Activated naive CD4-positive, alpha-beta T cell treated with anti-CD3 and anti-CD28 coated beads, Interleukin-2, amount 50 U/mL, for 24 hours (primary cell): ENCODE results near the gene MRNIP.

Source experiments
- H3K27ac Mint-ChIP-seq: one replicate; pipeline ENCODE4 v1.8.0; 2021; ENCODE audit warnings: mild to moderate bottlenecking, mixed read lengths
- H3K27me3 Mint-ChIP-seq: one replicate; pipeline ENCODE4 v1.8.0; 2021; ENCODE audit warnings: mixed read lengths
- H3K36me3 Mint-ChIP-seq: one replicate; pipeline ENCODE4 v1.8.0; 2021; ENCODE audit warnings: mixed read lengths
- H3K4me1 Mint-ChIP-seq: one replicate; pipeline ENCODE4 v1.8.0; 2021; ENCODE audit warnings: mixed read lengths
- H3K4me3 Mint-ChIP-seq: one replicate; pipeline ENCODE4 v1.8.0; 2021; ENCODE audit warnings: mild to moderate bottlenecking, mixed read lengths
- H3K9me3 Mint-ChIP-seq: one replicate; pipeline ENCODE4 v1.8.0; 2021; ENCODE audit warnings: mixed read lengths

The MRNIP gene, protein sequence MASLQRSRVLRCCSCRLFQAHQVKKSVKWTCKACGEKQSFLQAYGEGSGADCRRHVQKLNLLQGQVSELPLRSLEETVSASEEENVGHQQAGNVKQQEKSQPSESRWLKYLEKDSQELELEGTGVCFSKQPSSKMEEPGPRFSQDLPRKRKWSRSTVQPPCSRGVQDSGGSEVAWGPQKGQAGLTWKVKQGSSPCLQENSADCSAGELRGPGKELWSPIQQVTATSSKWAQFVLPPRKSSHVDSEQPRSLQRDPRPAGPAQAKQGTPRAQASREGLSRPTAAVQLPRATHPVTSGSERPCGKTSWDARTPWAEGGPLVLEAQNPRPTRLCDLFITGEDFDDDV

DNA sequence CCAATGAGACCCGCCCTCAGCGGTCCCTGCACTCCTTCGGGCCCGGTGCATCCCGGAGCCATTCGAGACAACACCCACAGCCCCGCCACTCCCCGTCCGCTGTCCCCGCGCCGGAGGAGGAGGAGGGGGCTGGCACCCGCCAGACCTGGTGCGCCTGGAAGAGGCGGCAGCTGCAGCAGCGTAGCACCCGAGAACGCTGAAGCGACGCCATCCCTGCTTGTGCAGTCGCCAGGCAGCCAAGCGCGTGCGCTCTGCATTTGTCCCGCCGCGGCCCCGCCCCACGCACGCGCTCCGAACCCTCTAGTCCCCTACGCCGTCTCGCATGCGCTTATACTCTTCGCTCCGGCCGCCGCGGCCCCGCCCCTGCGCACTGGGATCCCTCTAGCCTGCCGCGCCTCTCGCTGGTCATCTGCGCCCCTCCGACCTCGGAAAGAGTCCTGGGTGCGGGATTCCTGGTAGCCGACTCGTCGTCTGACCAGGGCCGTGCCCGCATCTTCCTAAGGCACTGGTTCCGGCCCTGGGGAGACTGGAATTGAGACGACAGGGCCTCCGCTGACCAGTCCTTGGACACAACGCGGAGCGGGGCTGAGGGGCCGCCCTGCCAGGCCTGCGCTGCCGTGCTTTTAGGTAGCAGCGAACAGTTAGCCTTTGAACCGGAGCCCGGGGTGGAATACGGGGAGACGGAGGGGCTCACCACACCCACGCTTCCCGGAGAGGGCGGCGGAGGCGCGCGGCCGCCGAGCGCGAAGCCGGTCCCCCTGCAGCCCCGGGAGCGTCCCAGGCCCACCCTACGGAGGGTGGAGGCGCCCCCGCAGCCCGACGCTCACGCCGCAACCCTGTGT, at the start of gene MRNIP:
Gene MRNIP, minus strand, starts transcription at position 232 of the 842 bp plus-strand sequence. Its CDS starts 21 bp downstream, at position 211.
- H3K9me3 Mint-ChIP-seq: no peaks in the 10 kb centered on the region
- peaks cover 4% of the 10 kb centered on the region for H3K36me3 Mint-ChIP-seq
- peaks cover 18% of the 10 kb centered on the region for H3K4me1 Mint-ChIP-seq
- H3K27ac Mint-ChIP-seq: peak within 1 kb of the TSS; percentile 92
- no peaks in the 10 kb centered on the region for H3K27me3 Mint-ChIP-seq
- H3K4me3 Mint-ChIP-seq: peak within 1 kb of the TSS; percentile 97

DNA sequence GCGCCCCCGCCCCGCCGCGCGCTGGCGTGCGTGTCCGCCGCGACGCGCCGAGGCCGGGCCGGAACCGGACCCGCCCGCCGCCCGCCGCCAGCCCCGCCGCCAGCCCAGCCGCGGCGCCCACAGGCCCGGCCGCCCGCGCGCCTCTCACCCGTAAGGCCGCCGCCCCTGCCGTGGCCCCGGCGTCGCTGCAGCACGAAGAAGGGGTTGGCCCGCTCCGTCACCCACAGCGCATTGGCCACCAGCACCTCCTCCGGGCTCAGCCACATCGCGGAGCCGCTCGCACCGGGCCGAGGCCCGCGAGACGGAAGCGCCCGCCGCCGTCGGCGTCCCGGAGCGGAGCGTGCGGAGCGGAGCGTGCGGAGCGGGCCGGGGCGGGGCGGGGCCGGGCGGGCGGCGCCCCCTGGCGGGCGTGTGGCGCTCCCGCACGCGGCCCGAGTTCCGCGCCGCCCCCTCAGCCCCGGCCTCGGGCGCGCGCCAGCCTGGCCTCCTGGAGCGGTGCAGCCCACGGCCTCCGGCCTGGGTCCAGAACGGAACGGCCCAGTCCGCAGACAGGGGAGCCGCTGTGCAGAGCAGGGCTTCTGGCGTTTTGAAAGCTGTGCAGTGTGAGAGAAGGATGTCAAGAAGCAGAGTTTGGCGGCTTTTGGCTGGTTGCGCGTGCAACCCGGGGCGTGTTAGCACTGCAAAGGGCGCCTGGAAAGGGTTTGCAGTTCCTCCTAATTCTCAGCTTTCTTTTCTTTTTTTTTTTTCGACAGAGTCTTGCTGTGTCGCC, 49.1 kb upstream of the MRNIP start, which contains the start of gene TBC1D9B:
Gene TBC1D9B, minus strand, starts transcription at position 342 of the 769 bp plus-strand sequence. Its CDS starts 76 bp downstream, at position 266.
- Mint-ChIP-seq H3K4me1 (peaks cover 24% of the 10 kb centered on the region), H3K36me3 (peaks cover 7% of the 10 kb centered on the region), H3K27ac (peak within 1 kb of the TSS; percentile 30), H3K27me3 (no peaks in the 10 kb centered on the region), H3K4me3 (peak within 1 kb of the TSS; percentile 89), H3K9me3 (no peaks in the 10 kb centered on the region)

DNA sequence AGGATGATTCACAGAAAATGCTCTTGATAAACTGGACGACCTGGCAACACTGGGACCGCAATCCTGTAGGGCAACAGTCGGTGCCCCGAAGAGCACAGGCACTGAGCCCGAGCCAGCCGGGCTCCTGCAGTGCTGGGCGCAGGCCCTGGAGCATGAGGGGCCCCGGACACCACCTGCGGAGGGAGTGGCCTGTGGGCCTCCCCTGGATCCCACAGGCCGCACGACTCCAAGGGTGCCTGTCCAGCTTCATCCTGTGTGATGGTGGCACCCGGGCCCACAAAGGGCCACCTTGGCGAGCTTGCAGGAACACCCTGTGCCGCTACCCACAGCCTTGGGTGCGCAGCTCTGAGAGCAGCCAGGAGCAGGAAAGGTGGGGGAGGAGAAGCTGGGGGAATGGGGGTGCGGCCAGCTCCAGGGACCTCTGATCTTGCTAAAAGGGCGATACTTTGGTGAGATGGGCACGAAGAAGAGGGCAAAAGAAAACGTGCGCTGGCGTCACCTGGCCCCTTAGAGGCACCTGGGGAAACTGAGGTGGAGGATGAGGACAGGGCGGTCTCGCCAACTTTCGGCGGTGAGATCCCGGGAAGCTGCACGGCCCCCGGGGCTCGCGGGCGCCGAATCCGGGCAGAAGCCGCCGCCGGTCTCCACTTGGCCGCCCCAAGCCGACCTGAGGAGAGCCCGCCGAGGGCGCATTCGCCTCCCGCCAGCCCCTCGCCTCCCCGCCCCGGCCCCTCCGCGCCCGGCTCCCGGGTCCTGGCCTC, 48.4 kb upstream of the MRNIP start:
- H3K4me1 Mint-ChIP-seq: peaks cover 24% of the 10 kb centered on the region

DNA sequence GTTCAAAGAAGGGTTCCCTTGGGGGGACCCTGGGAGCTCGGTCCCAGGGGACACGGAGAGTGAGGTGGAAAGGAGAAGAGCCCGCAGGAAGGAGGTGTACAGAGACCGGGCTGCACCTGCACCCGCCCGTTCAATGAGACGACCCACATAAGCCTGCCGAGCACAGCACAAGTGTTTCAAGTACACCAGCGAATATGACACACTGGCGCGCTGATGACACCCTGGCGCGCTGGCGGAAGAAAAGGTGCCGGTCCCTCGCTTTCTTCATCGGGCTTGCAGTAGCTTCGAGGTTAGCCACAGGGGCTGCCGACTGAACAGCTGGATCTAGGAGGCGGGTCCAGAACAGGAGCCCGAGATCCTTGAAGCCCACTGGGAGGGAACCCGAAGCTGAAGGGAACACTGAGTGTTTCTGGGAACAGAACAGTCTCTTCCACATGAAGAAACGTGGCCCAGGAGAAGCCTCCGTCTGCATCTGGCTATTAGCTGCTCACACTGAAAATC, 47.7 kb upstream of the MRNIP start:
- peaks cover 7% of the 10 kb centered on the region for H3K36me3 Mint-ChIP-seq
- H3K4me1 Mint-ChIP-seq: peaks cover 24% of the 10 kb centered on the region
- peak overlapping the region; percentile 89 for H3K4me3 Mint-ChIP-seq
- no peaks in the 10 kb centered on the region for H3K9me3 Mint-ChIP-seq
- peak overlapping the region; percentile 73 for H3K27ac Mint-ChIP-seq
- H3K27me3 Mint-ChIP-seq: no peaks in the 10 kb centered on the region

More for the DNA sequence above, 48.4 kb upstream of the MRNIP start:
- H3K4me3 Mint-ChIP-seq: peak overlapping the region; percentile 89
- H3K27me3 Mint-ChIP-seq: no peaks in the 10 kb centered on the region
- H3K36me3 Mint-ChIP-seq: peaks cover 7% of the 10 kb centered on the region
- H3K9me3 Mint-ChIP-seq: no peaks in the 10 kb centered on the region
- H3K27ac Mint-ChIP-seq: no peak overlapping the region

DNA sequence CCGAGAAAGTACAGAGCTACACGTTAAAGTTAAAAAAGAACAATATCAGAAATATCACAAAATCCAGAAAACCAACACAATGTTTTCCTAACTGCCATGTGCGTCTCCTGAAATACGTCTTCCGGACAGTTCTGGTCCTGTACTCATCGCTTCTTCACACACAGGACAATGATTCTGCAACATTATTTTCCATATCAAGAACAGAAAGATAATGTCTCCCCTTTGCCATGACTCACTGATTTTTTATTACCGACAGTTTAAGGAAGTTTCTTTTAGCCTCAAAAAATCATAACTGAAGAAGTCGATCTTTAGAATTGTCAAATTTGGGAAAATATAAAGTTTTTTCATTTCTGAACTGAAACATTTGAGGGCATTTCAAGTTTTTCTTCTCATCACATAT, 46.5 kb upstream of the MRNIP start:
- Mint-ChIP-seq H3K27me3 (no peaks in the 10 kb centered on the region), H3K4me1 (peaks cover 24% of the 10 kb centered on the region), H3K27ac (no peak overlapping the region), H3K4me3 (peak overlapping the region; percentile 7), H3K36me3 (peaks cover 7% of the 10 kb centered on the region), H3K9me3 (no peaks in the 10 kb centered on the region)

DNA sequence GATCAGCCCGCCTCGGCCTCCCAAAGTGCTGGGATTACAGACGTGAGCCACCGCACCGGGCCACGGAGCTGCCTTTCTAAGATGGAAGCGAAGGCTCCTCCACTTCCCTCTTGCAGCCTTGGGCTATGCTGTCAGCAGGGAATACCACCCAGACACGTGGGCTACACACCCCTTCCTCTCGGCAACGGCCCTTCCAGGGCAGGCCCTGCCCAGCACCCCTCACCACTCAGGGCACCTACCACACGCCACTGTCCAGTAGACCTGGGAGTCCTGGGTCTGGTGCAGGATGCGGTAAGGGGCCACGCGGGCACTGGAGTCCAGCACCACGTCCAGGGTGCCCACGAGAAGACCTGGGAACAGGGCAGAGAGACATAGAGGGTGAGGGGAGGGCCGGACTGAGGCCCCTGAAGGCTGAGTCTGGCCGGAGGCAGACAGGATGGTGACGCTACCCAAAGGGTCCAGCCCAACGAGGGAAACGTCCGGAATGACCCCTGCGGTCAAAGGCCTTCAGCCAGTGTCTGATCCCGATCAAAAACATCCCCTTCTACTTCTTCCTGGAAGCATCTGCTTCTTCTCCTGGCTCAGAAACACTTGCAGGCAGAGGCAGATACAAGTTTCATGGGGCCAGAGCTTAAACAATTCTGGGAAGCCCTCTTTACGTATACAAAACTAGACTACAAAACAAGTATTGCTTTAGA, 46.0 kb upstream of the MRNIP start:
- Mint-ChIP-seq H3K36me3 (peaks cover 7% of the 10 kb centered on the region), H3K4me3 (peak overlapping the region; percentile 7), H3K27me3 (no peaks in the 10 kb centered on the region), H3K4me1 (peaks cover 24% of the 10 kb centered on the region), H3K27ac (no peak overlapping the region), H3K9me3 (no peaks in the 10 kb centered on the region)

DNA sequence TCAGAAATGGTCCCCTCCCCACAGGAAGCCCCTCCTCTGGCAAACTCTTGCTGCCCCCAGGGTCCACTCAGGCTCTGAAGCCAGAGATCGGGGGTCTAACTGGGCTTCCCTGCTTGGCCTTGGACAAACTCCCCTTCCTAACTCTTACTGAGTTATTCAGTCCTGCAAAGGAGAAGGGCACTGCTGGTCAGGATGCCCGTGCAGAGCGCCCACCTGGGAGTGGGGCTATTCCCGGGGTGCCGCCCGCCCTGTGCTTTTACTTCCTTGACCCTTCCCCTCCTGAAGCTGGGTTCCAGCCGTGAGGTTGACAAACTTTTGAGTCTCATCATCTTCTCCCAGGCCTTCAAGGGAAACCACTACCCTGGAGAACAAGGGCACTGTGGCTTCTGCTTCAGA, 44.1 kb upstream of the MRNIP start:
- Mint-ChIP-seq H3K36me3 (peaks cover 11% of the 10 kb centered on the region), H3K4me3 (no peak overlapping the region), H3K27ac (no peak overlapping the region), H3K4me1 (peaks cover 20% of the 10 kb centered on the region), H3K9me3 (no peaks in the 10 kb centered on the region), H3K27me3 (no peaks in the 10 kb centered on the region)

DNA sequence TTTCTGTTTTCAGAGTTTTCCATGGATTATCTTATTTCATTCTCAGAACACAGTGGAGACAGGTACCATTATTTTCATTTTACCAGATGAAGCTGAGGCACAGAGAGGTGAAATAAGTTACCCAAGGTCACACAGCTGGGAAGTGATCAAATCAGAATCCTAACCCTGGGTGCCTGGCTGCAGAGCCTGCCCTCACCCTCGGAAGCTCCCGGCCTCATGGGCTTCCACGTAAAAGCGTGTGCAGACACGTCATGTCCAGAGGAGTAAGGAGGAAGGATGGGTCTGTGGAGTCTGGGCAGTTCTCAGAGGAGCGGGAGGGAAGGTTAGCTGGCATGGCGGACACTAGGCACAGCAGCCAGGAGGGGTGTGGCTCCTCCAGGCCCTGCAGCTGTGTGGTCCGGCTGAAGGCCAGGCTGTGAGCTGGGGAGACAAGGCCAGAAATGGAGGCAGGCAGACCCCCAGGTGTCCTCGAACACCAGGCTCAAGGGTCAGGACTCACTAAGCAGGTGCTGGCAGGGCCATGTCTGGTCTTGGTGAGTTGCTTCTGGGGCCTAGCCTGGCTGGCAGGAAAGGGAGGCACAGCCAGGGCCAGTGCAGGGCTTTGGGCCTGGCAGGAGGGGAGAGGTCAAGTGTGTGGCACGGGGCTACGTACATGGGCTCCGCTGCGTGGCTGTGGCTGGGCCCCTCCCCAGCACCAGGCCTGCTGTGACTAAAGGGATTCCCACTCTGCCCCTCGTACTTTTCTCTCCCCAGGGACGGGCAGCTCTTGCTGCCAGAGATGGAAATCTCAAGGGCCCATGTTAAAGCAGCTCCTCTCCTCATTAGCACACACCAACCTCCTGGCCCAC, 43.5 kb upstream of the MRNIP start:
- H3K27me3 Mint-ChIP-seq: no peaks in the 10 kb centered on the region
- H3K27ac Mint-ChIP-seq: no peak overlapping the region
- H3K4me1 Mint-ChIP-seq: peaks cover 20% of the 10 kb centered on the region
- H3K4me3 Mint-ChIP-seq: no peak overlapping the region
- H3K36me3 Mint-ChIP-seq: peaks cover 15% of the 10 kb centered on the region
- no peaks in the 10 kb centered on the region for H3K9me3 Mint-ChIP-seq

DNA sequence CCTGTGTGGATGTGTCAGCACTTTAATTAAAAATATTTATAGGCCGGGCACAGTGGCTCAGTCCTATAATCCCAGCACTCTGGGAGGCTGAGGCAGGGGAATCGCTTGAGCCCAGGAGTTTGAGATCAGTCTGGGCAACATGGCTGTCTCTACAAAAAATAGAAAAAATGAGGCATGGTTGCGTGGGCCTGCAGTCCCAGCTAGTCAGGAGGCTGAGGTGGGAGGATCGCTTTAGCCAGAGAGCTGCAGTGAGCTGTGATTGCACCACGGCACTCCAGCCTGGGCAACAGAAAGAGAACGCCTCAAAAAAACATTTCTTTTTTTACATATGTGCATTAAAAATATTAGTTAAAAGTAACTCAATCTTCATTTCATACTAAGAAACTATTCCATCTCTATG, 42.8 kb upstream of the MRNIP start:
- no peaks in the 10 kb centered on the region for H3K27me3 Mint-ChIP-seq
- no peaks in the 10 kb centered on the region for H3K9me3 Mint-ChIP-seq
- peaks cover 15% of the 10 kb centered on the region for H3K36me3 Mint-ChIP-seq
- no peak overlapping the region for H3K4me3 Mint-ChIP-seq
- peaks cover 20% of the 10 kb centered on the region for H3K4me1 Mint-ChIP-seq
- no peak overlapping the region for H3K27ac Mint-ChIP-seq

DNA sequence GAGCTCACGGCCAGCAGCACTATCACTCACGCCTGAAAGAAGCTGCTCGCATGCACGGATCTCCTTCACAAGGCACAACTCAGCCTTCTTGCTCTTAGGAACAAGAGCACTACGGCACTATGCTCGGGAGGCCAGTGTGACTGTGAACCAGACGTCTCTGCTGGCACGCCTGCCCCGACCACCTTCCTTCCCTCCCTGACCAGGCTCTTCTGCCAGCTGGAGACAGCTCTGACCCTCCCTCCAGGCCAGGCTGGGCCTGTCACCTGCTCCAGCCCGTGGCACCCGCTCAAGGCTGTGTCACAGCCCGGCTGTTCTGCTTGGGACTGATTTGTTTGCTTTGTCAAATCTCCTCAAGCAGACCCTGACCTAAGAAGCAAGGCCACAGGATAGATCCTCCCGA, 42.1 kb upstream of the MRNIP start:
- Mint-ChIP-seq H3K27me3 (no peaks in the 10 kb centered on the region), H3K9me3 (no peaks in the 10 kb centered on the region), H3K4me1 (peaks cover 13% of the 10 kb centered on the region), H3K36me3 (peaks cover 17% of the 10 kb centered on the region), H3K4me3 (no peak overlapping the region), H3K27ac (no peak overlapping the region)

DNA sequence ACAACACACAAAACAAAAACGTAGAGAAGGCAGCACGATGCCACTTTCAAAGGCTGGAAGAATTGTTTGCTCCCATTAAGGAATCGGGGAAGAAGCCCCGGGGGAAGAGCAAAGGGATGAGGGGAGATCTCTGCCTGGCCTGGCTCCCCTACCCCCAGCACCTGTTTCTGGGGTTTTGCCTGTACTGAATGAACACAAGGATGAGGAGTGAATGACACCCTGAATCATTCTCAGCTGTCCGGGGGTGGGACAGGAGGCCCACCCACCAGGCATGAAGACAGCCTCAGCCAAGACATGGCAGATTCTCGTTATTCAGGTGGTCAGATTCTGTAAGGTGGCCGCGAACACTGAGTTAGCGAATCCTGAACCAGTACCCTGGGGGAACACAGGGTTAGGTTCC, 41.6 kb upstream of the MRNIP start:
- Mint-ChIP-seq H3K36me3 (peaks cover 17% of the 10 kb centered on the region), H3K9me3 (no peaks in the 10 kb centered on the region), H3K27me3 (no peaks in the 10 kb centered on the region), H3K4me3 (no peak overlapping the region), H3K4me1 (peaks cover 8% of the 10 kb centered on the region), H3K27ac (no peak overlapping the region)

DNA sequence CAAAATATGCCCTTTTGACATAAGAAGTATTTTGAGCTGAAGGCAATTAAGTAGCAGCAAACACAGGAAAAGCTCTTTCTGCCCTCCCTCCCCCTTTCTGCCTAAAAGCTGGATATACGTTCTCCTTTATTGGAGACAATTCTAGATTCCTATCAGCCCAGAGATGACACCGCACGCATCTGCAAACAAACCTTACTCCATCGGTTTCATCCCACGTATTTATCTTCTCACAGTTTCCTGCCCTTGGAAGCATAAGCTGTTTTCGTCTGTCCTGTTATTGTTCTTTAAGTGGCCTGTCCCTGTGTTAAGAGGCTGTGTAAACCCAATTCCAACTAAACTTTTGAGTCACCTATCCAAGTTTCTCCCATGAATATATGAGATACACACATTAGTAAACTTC, 37.2 kb upstream of the MRNIP start:
- H3K27ac Mint-ChIP-seq: no peak overlapping the region
- peaks cover 13% of the 10 kb centered on the region for H3K36me3 Mint-ChIP-seq

DNA sequence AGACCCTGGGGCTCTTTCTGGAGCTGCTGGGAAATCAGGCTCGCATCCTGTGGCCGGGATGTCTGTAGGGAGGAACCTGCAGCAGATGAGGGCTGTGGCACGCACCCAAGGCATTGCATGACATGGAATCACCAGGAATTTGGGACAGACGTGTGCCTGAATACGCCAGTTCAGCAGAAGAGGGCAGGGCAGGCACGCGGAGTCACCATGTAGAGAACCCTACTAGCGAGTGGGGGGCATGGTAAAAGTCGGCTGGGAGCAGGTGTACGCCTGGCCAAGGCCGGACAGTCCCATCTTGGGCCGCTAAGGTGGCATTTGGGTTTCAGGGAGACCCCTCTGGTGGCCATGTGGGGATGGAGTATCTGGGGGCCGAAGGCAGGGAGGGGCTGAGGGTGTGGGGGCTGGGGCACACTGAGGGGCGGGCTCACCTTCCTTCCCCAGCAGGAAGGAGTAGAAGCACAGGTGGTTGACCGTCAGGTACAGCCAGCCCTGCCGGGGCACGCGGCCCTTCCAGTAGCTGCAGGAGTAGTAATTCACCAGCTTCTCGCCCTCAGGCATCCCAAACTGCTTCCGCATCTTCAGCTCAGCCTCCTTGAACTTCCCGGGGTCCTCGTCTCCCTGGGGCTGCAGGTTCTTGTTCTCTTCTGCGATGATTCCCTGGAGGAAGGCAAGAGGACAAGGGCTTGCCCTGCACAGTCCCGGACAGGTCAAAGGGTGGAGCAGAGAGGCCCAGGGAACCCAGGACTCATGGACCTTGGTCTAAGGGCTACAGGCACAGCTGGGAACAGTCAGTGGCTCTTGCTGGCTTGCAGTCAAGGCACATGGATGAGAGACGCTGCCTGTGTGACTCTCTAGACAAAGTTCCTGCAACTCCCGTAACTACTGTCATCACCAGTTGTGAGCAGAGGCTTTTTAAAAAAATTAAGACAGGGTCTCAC, 35.6 kb upstream of the MRNIP start:
- Mint-ChIP-seq H3K4me3 (no peak overlapping the region), H3K9me3 (no peaks in the 10 kb centered on the region), H3K27ac (no peak overlapping the region), H3K27me3 (no peaks in the 10 kb centered on the region), H3K36me3 (peaks cover 13% of the 10 kb centered on the region), H3K4me1 (no peaks in the 10 kb centered on the region)

More for the DNA sequence above, 37.2 kb upstream of the MRNIP start:
- Mint-ChIP-seq H3K27me3 (no peaks in the 10 kb centered on the region), H3K4me3 (no peak overlapping the region), H3K4me1 (no peaks in the 10 kb centered on the region), H3K9me3 (no peaks in the 10 kb centered on the region)
